Stimulated activated CD8-positive, alpha-beta memory T cell treated with anti-CD3 and anti-CD28 coated beads, Interleukin-2, amount 100 ng/mL, for 1 hour (primary cell): ENCODE results near the gene SLC27A6.
"Not testable (repeated sequence)": the region's sequence is repeated elsewhere in the genome, so short reads cannot be mapped to it uniquely, and the experiment has no call there.

Source experiments
- DNase-seq, 2 donors: peaks; one replicate each; pipeline ENCODE4 v3.0.0-alpha.2; 2020; ENCODE audit warnings: low read depth in 2 of 2

The SLC27A6 gene

DNA sequence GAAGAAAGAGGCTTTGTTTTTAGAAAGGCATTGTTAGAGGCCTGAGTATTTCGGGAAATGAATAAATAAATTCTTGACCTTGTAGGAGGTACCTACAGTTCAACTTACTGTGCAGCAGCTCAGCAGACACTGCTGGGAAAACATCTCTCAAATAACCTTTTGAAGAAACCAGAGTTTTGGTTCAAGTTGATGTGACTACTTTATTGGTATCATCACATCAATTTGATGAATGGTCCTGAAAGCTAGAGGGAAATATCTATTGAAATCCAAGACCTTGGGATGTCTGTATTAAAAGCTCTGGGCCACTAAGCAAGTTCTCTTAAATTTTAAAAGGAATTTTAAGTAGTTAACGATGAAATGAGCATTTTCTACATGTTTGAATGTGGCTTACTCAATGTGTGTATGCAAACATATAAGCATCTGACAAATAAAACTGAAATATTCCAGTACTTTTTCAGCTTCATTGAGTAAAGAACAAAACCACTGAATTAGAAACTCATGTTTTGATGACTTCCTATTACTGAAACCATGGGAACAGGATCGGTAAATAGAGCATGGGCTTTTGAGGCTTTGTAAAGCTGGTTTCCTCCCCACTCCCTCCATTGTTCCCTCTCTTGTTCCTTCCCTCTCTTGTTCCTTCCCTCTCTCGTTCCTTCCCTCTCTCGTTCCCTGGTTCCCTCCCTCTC is 36.7 kb downstream of the SLC27A6 start:
- DNase-seq = no peak

DNA sequence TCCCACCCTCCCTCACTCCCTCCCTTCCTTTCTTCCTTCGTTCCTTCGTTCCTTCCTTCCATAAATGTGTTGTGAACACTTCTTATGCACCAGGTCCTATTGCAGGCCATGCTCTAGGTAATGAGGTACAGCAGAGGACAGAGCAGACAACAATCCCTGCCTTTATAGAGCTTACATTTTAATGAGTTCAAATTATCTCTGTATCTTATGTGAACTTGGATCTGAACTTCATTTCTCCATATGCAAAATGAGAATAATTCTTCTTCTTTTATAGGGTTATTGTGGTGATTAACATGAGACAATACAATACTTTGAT is 37.2 kb downstream of the SLC27A6 start:
- DNase-seq = no peak

DNA sequence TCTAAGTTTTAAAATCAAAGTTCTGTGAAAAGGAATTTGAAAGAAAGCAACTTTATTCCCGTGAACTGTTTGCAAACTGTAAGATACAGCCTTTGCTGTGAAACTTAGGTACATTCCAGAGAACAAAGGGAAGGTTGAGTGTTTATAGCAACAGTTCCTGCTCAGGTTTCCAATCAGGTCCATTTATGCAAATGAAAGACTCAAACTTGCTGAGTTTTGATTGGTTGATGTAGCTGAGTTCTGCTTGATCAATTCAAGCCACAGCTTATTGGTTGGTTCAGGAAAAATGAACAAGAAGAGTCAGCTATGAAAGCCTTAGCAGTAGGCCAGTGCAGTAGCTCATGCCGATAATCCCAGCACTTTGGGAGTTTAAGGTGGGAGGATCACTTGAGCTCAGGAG is 37.9 kb downstream of the SLC27A6 start:
- DNase-seq = no peak

DNA sequence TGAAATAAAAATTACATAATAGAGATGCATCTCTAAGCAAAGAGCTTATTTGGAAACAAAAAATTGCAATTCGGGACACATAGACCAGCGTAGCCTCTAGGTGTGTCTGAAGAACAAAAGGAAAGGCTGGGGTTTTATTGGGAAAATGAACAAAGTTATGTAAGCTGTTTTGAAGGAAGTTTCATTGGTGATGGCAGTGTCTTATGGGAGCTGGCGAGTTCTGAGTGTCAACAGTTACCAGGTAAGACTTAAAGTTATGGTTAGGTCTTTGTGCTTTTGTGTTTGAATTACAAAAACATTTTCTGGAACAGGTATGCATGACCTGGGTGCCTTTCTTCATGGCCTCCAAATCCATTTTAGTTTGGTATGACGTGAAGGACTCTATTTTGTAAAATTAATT is 48.9 kb downstream of the SLC27A6 start:
- DNase-seq = no peak

DNA sequence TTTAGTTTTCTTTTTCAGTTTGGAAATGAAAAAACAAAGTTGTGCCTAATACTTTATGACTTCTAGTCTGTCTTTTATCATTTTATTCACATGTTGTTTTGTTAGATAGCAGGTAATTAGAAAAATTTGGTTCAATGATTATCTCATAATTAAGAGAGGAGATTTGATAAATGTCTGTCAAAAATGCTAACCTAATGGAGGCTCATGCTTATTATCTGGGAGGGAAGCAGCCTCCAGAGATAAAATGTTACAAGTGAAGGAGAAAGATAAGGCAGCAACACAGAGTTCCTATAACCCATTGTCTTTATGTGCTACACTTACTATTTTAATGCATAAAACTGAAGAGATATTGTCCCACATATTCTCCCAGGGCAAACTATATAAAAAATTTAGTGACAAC is 53.5 kb downstream of the SLC27A6 start:
- no peak for DNase-seq

DNA sequence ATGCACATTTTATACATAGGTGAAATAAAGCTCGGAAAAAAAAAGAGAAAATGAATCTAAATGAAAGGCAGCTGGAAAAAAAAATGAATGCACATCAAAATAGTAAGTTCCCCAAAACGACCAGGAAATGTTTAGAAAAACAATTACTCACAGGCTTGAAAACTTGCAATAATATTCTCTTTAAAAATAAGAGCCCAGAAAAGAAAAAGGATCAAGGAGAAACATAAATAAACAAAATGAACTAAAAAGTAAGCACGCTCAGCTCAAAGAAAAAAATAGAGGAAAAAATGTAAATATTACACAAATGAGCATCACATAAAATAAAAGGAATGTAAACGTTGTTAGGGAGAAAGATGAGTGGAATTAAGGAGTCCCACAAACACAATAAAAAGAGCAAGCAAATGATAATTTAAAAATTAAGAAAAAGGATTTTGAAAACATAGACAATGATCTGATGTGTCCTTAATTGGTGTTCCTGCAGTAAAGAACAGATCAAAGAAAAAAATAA is 54.2 kb downstream of the SLC27A6 start:
- no peak for DNase-seq

DNA sequence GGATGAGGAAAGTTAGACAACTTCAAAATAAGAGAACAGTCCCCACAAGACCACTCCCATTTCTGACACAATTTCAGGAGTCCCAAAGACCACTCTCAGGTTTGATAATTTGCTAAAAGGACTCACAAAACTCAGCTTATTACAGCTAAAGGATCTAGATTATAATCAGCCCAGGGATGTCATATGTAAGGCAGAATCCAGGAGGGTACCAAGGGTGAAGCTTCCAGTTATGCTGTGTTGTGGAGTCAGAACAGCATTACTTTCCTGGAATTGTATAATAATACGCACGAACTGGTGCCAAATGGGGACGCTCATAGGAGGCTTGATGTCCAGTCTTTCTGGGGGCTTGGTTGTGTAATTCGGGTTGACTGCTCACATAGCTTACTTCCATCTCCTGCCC is 55.4 kb downstream of the SLC27A6 start:
- DNase-seq = no peak

DNA sequence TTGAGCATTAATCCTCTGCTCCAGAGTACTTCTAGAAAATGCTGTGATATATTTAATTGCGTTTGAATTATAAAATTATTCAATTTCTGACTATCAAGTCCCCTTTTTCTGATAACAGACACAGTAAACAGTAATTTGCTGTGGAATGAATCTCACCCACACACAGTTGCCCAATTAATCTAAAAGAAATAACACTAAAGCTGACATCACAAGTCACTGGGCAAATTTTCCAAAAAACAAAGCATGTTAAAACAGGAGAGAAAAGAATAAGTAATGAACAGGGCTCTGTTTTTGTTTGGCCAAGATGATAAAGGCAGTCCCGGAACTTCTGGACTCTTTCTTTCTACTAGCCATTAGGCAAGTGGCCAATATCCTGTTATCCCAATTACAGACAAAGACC is 56.5 kb downstream of the SLC27A6 start:
- no peak for DNase-seq

DNA sequence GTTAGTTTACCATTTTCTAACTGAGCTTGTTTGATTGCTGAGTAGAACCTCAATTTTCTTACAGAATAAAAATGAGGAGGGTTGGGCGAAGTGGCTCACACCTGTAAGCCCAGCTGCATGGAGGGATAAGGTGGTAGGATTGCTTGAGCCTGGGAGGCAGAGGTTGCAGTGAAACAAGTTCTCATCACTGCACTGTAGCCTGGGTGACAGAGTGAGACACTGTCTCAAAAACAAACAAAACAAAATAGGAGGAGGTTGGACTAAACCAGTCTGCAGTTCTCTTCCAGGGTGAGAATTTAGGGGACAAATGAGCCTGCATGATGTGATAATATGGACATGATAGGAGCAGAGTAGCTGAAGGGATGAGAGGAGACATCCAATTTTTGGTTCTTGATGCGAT is 57.3 kb downstream of the SLC27A6 start:
- no peak for DNase-seq

DNA sequence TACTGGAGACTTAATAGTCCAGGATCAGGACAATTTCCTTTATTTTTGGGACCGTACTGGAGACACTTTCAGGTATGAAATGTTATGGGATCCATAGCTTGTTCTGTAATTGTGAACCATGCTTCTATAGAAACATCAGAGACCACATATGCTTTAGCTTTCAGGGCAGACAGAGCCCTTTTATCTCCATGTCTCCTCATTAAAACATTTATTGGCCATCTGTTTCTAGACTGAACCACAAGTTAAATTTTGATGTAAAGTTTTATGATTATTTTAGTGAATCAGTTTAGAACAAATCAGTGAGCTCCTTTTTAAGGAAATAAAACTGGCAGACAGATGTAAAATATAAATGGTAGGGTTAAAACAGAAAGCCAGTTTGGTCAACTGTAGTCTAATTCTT is 62.0 kb downstream of the SLC27A6 start:
- no peak for DNase-seq

DNA sequence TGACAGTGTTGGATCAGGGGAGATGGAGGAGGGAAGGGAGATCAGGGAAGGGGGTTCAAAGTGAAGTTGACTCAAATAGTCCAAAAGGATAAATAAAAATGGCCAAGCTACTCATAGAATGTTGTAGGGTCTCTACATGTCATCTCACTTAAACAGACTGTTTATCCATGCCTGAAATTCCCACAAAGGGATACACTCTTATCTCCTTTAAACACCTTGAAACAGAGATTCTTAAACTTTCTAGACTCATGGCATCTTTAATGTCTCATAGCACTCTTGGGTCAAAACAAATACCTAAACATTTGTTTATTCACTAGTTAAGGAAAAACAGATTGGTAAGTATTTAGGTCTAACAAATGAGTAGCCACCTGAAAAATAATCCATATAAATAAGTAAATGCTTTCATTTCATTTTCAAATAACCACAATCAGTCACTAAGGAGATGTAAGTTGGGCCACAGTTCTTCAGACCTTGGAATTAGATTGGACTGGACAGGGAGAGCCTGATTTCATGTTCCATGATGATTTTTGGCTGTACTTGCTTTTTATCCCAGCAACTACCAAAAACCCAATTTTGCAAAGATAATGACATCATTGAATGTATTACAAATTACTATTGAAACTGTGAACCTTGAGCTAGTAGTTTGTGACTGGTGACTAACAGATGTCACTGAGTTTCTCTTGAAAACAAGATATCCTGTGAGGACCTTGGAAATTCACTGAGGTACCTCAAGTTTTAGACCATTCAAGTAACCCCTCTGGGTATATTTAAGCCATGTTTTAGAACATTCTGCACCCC is 66.8 kb downstream of the SLC27A6 start:
- DNase-seq = no peak

DNA sequence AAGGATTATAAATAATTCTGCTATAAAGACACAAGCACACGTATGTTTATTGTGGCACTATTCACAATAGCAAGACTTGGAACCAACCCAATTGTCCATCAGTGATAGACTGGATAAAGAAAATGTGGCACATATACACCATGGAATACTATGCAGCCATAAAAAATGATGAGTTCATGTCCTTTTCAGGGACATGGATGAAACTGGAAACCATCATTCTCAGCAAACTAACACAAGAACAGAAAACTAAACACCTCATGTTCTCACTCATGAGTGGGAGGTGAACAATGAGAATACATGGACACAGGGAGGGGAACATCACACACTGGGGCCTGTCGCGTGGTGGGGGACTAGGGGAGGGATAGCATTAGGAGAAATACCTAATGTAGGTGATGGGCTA is 71.0 kb downstream of the SLC27A6 start:
- not testable (repeated sequence) for DNase-seq

DNA sequence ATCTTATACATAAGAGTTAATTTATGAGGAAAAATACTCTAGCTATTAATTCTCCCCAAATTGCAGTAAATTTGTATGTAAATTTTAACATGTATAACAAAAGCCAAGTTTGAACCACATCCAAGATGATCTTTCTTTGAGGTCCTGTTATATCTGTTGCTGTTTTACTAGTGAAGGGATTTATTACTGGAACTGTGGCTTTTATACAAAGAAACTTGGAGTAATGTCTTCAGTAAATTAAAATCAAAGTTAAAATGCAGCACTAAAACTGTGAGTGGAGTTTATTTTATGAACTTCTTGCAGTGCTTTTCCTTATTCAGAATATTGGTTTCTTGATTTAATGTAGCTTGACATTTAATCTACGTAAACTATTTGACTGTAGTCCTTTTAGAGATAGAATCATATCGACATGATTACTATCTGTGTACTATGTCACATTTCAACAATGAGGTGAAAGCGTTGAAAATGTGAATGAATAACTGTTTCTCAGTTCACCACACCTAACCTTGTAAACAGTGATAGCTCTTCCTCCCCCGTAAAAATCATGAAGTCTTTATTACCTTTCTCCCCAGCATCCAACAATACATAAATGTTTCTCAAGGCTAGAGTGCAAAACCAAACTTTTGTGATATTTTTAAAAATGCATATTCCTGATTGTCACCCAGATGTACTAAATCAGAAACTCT is 76.1 kb downstream of the SLC27A6 start:
- no peak for DNase-seq

DNA sequence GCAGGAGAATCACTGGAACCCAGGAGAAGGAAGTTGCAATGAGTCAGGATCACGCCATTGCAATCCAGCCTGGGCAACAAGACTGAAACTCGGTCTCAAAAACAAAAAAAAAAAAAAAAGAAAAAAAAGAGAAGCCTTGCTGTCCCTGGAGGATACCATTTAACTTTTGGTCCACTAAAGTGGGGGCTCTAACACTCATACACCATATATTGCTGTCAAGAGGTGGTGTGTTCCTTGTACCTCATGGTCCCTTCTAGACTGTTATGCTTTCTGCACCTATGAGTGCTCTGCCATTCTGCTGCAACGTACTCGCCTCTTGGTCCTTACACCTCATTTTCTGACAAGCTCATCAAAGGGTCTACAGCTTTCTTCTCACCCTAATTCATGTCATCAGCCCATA is 77.0 kb downstream of the SLC27A6 start:
- DNase-seq = no peak

DNA sequence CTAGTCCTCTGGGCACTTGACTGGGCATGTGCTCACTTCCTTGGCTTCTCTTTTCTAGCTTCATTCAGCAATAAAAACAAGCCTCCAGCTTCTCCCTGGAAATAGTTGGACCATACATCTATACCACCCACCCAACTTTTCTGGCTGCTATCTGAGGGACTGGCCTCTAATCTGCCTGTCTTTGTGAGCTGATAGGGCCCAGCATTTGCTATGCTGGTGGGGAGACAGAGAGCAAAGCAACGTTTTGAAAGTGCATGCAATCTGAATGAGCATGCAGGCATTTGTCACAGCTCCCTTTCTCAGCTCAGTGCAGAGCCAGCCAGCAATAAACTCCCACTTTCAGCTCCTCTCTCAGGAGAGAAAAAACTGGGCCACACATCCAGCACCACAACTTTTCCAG is 78.6 kb downstream of the SLC27A6 start:
- DNase-seq = no peak

DNA sequence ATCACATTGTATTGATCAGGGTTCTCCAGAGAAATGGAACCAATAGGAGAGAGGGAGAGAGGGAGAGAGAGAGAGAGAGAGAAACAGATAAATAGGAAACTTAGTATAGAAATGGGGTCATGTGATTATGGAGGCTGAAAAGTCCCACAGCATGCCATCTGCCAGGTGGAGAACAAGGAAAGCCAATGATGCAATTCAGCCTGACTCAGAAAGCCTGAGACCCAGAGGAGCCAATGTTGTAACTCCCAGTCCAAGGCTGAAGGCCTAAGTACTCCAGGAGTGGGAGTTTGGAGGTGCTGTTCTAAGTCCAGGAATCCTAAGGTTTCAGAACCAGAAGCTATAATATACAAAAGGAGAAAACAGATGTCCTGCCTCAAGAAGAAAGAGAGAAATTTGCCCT is 80.9 kb downstream of the SLC27A6 start:
- DNase-seq = no peak

DNA sequence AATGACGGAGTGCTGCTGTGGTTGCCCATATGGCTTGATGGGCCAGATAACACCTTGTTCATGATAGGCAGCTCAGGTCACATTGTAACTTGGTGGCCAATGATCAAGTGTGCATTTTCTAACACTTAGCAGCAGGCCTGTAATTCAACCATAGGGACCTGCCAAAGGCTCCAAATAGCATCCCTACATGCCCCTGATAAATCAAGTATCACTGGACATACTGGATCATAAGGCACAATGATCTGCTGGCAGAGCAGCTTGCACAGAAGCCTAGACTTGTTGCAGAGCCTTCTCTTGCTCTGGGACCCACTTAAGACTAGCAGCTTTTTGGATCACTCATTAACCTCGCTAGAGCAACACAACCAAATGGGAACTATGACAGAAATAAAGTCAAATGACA is 83.2 kb downstream of the SLC27A6 start:
- DNase-seq = no peak

DNA sequence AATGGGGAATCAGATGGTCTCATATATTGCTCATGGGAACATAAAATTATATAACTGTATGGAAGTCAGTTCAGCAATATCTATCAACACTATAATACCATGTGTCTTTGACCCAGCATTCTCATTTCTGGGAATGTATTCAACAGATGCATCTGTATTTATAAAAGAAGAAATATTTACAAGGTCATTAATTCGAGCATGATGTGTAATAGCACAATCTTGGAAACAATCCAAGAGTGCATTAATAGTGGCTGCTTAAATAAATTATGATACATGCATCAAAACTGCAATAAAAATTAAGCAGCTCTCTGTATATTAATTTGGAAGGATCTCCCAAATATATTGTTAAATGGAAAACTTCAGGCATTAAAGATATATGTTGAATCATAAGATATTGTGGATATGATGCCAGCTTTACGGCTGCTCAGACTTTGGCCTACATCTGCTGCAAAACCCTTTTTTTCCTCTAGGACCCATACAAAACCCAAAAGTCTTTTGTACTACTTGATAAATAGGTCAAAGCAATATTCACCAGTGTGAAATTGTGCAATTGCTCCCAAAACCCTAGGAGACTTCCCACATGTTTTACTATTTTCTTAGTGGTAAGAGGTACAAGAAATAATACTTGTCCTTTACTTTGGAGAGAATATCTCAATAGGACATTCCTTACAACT is 84.0 kb downstream of the SLC27A6 start:
- no peak for DNase-seq

DNA sequence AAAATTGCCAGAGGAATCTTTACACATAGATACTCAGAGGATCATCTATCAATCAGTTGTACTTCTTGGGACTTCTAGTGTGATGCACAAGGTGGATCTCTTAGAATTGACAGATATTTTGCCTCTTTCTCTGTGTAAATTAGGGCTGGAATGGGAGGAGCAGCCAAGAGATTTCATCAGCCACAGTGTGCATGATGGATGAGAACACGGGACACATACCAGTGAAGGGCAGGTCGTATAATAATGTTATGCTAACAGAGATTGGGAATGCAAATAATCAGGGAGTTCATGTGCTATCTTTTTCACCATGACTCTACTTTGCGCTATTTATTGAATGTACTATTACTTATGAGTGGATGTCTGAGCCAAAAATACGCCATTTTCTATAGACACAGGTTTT is 86.0 kb downstream of the SLC27A6 start:
- DNase-seq = no peak

DNA sequence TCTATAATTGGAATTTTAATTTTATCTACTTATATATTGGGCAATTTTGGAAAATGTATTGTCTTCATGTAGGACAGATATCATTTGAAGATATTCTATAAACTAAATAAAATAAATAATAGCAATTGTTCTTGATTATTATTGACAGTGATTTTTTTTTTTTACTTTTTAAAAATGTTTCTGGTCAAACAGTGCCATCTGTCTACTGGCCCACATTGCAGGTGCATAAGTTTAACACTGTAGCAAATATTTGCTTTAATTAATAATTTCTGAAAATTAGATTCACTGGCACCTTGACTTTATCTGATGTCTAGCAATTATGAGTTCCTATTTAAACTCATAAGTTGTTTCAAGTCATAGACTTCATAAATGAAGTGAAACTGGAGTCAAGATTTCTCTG is 88.2 kb downstream of the SLC27A6 start:
- no peak for DNase-seq

DNA sequence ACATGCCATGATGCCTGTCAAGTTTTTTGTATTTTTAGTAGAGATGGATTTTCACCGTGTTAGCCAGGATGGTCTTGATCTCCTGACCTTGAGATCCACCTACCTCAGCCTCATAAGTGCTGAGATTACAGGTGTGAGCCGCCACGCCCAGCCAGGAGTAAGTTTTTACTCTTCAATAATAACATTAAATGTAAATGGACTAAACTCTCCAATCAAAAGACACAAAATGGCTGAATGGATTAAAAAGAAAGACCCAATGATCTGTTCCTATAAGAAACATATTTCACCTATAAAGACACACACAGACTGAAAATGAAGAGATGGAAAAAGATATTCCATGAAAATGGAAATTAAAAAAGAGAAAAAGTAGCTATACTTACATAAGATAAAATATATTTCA is 92.0 kb downstream of the SLC27A6 start:
- DNase-seq = no peak

DNA sequence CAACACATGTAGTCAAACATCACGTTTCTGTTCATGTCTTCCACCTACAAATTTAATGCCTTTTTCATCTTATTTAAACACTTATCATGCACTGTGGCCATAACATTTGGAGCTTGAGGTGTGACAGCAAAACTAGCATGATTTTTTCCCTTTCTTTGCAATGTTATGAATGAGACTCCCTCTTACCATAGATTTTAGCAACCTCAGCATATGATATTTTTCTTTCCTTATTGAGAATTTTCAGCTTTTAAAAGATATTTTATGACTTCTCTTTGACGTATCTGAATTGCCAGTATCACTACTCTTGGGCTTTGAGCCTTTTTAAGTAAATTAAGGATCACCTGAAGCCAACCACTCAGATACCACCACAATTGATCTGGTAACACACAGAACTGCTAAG is 96.6 kb downstream of the SLC27A6 start:
- DNase-seq = no peak
